ENCODE measurements around the gene GUCY2F.

Gene GUCY2F

DNA sequence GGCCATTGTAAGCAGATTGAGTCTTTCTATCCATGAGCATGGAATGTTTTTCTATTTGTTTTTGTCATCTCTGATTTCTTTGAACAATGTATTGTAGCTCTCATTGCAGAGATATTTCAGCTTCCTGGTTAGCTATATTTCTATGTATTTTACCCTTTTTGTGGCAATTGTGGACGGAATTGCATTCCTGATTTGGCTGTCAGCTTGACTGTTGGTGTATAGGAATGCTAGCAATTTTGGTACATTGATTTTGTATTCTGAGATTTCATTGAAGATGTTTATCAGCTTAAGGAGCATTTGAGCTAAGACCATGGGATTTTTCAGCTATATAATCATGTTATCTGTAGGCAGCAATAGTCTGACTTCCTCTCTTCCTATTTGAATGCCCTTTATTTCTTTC, 154.6 kb downstream of the GUCY2F start:
- DNase-seq (ENCODE audit: low read depth): no peak
- TF ChIP-seq, protein P1, sequence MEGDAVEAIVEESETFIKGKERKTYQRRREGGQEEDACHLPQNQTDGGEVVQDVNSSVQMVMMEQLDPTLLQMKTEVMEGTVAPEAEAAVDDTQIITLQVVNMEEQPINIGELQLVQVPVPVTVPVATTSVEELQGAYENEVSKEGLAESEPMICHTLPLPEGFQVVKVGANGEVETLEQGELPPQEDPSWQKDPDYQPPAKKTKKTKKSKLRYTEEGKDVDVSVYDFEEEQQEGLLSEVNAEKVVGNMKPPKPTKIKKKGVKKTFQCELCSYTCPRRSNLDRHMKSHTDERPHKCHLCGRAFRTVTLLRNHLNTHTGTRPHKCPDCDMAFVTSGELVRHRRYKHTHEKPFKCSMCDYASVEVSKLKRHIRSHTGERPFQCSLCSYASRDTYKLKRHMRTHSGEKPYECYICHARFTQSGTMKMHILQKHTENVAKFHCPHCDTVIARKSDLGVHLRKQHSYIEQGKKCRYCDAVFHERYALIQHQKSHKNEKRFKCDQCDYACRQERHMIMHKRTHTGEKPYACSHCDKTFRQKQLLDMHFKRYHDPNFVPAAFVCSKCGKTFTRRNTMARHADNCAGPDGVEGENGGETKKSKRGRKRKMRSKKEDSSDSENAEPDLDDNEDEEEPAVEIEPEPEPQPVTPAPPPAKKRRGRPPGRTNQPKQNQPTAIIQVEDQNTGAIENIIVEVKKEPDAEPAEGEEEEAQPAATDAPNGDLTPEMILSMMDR (IDR thresholded peaks at IDR 0.05; ENCODE audit: insufficient read depth, low read depth, low read length, missing control alignments): no peak
- H3K4me3 ChIP-seq (ENCODE audit: low read depth, low read length): no peak overlapping the region
